ENCODE results near the gene CNKSR3. TPM values are rescaled to one million over a fixed set of nuclear protein-coding genes. Genes with fewer than 3 reads are reported as not detected.

CNKSR3 gene
- total RNA-seq, 2 donors from 2014 or later: 11.5 to 16.8 TPM

DNA sequence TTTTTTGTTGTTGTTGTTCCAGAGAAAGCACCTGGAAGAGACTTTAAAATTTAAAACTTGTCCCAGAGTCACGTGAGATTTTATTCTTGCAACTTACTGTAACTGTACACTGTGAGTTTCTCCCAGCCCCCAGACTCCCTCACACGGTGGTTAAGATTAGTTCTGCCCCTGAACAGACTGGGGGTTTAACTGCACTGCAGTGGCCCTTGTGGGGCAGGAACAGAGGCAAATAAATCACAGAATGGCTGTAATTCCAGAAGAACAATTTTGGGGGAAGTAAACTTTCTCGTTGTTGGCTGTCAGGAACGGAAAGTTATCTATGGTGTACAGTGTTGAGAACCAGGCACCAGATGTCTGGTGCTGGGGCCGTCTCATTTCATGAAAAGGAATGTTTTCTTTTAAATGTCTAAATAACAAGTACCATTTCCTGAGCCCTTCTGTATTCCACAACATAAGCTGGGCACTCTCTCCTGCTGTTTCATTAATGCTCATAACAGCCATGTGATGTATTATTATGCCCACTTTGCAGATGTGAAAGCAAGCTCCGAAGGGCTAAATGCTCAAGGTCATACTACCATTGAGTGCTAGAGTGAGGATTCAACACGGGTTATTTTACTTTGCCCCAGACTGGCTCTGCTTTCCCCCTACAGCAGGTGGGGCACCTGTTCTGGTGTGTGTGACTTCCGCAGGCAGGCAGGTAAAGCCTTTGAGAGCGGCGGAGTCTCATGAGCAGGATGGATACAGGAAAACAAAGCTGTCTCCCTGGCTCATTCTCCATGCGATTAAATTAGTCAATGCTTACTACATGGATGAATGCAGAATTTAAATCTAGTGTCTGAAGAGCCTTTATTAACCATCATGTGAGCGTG lies 30.5 kb downstream of the CNKSR3 start:
- no peaks in the 10 kb centered on the region for H3K27me3 ChIP-seq
- H3K27ac ChIP-seq: no peak overlapping the region
- H3K36me3 ChIP-seq: no peaks in the 10 kb centered on the region
- H3K9me3 ChIP-seq: no peaks in the 10 kb centered on the region
- H3K4me3 ChIP-seq: no peak overlapping the region
- no peak for TF ChIP-seq CTCF (IDR thresholded peaks at IDR 0.05)
- no peak for DNase-seq (ENCODE audit: low spot score)
- peaks cover 0 to 64% of the 10 kb centered on the region in 2 donors for H3K4me1 ChIP-seq

DNA sequence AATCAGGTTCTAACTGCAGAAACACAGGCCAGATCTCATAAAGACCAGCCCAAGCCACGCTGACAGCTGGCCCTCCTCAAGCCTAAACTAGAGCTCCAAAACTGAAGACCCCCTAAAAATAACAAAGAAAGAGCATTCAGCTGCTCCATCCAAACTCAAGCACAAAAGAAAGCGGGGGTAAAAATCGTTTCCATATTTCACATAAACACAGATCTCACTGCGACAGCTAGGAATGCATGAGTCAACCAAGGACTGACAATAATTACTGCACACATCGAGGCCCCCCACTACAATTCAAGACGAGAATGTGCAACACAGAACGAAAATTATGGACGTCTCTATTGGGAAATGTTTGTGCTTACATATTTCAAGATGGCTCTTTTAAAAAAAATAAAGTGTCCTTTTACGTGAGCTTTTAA lies 31.1 kb downstream of the CNKSR3 start:
- peaks cover 0 to 71% of the 10 kb centered on the region in 2 donors for H3K4me1 ChIP-seq
- no peak for DNase-seq (ENCODE audit: low spot score)
- no peaks in the 10 kb centered on the region for H3K27me3 ChIP-seq
- TF ChIP-seq CTCF (IDR thresholded peaks at IDR 0.05): no peak
- H3K4me3 ChIP-seq: no peak overlapping the region
- no peaks in the 10 kb centered on the region for H3K36me3 ChIP-seq
- no peaks in the 10 kb centered on the region for H3K9me3 ChIP-seq
- H3K27ac ChIP-seq: no peak overlapping the region

GRCh38 chr6:154478701-154479060 lies 31.8 kb downstream of the CNKSR3 start:
- no peaks in the 10 kb centered on the region for H3K9me3 ChIP-seq
- H3K36me3 ChIP-seq: no peaks in the 10 kb centered on the region
- TF ChIP-seq CTCF (IDR thresholded peaks at IDR 0.05): no peak
- no peaks in the 10 kb centered on the region for H3K27me3 ChIP-seq
- H3K4me1 ChIP-seq: peaks cover 0 to 69% of the 10 kb centered on the region in 2 donors
- H3K4me3 ChIP-seq: no peak overlapping the region
- H3K27ac ChIP-seq: peak overlapping the region; percentile 7 to 26
- DNase-seq (ENCODE audit: low spot score): no peak

DNA sequence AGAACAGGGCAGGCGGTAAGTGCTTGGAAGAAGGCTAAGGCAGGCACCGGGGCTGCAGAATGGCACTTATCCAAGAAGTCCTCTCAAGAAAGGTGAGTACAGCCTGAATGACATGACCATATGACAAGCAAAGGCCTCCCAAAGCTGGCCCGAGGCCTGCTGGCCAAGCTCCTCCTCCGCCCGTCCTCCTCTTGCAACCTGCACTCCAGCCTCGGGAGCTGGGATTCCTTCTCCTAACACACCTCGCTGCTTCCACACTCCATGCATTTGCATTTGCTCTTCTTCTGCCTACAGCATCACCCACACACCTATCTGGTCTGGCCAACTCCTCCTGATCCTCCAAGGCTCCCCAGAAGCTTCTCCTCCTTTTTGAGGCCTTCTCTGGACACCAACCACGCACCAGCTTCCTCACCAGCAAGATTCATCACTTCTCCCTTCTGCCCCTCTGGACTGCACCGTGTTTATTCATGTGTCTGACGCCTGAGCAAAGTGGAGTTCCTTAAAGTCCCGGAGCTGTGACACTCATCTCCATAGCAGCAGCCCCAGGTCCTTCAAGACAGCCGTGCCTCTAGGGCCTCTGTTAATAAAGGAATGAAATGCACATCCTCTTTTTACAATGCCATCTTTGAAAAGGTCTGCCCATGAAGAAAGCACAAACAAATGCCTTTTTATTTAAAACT lies 32.3 kb downstream of the CNKSR3 start:
- no peak for DNase-seq (ENCODE audit: low spot score)
- Histone ChIP-seq H3K36me3 (no peaks in the 10 kb centered on the region), H3K9me3 (no peaks in the 10 kb centered on the region), H3K4me1 (peaks cover 0 to 64% of the 10 kb centered on the region in 2 donors), H3K27ac (peak overlapping the region; percentile 7 to 26), H3K27me3 (no peaks in the 10 kb centered on the region), H3K4me3 (no peak overlapping the region)
- no peak for TF ChIP-seq CTCF (IDR thresholded peaks at IDR 0.05)

- H3K27ac ChIP-seq: no peak overlapping the region
Observed at GRCh38 chr6:154476494-154476893, 34.0 kb downstream of the CNKSR3 start.

More at GRCh38 chr6:154476494-154476893, 34.0 kb downstream of the CNKSR3 start:
- H3K4me1 ChIP-seq: peaks cover 0 to 51% of the 10 kb centered on the region in 2 donors
- H3K4me3 ChIP-seq: no peak overlapping the region
- no peaks in the 10 kb centered on the region for H3K27me3 ChIP-seq
- H3K9me3 ChIP-seq: no peaks in the 10 kb centered on the region
- DNase-seq (ENCODE audit: low spot score): no peak
- no peak for TF ChIP-seq CTCF (IDR thresholded peaks at IDR 0.05)
- H3K36me3 ChIP-seq: no peaks in the 10 kb centered on the region
